ENCODE results near the gene PTPA.
A peak's percentile ranks its signal among the peaks of the same experiment; 100 is the strongest.

The PTPA gene

DNA sequence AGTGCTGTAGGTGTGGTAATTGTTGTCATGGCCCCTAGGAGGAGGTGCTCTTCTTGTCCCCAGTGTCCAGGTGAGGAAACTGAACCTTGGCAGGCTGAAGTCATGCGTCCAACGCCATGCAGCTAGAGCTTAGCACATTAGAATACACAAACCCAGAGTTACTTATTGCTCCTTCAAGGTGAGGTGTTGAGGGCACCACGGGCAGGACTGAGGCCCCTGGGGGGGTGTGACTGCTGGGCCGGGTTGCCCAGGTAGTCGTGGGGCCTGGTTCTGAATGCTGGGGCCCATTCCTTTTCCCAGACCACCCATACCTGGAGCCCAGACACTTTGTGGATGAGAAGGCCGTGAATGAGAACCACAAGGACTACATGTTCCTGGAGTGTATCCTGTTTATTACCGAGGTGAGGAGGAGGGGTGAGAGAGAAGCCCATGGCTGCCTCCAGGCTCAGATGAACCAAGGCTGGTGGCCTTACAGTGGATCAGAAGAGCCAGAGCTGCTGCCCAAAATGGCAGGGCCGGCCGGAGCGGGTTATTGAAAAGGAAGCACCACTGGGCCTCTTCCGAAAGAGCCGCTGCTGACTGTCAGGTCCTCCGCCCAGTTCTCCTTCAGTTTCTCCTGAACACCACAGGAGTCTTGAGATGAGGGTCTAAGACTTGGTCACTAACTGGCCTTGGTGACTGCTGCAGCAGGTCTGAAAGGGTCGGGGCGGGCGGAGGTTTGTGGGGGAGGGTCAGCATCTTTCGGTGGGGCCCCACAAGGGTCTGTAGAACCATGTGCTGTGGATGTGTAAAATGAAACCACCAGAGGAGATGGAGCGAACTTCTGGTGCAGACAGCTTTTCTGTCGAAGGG, 26.3 kb downstream of the PTPA start:
- DNase-seq (ENCODE audit: low read depth): no peak
- no peak for TF ChIP-seq CTCF (IDR thresholded peaks at IDR 0.05; ENCODE audit: control insufficient read depth, insufficient read depth, low read depth, low read length, missing control alignments)
- no peak overlapping the region for H3K4me3 ChIP-seq (ENCODE audit: control insufficient read depth, low read depth, low read length)

GRCh38 chr9:129138144-129138462, 26.9 kb downstream of the PTPA start:
- no peak for TF ChIP-seq CTCF (IDR thresholded peaks at IDR 0.05; ENCODE audit: control insufficient read depth, insufficient read depth, low read depth, low read length, missing control alignments)
- DNase-seq (ENCODE audit: low read depth): no peak
- no peak overlapping the region for H3K4me3 ChIP-seq (ENCODE audit: control insufficient read depth, low read depth, low read length)

DNA sequence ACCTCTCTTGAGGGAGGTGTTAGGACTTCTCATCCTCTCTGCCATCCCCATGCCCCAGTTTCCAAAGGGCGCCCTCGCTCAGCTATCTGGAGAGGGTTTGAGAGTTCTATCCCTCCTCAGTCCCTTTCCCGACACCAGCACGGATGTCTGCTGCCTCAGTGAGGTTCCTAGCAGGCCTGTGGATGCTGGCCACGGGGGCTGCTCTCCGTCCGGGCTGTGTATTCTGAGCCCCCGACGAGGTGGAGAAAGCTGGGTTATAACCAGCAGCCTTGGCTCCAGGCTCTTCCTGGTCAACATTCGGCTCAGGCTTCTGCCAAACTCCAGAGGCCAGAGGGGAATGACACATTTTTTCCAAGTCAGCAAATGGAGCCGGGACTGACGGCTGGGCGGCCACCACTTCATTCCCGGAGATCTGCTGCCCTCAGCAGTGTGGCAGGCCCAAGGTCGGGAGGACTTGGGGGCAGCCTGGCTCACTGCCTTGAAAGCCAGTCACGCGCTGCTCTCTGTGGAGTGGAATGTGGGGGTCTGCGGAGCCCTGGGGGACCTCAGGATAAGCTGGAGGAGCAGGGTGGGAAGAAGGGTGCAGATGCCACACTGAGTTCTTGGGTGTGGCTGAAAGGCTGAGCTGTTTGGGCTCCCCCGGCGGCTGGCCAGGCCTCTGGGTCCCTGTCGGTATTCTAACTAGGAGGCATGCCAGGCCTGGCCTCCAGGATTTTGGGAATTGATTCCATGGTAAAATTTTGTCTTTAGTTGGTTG, 27.4 kb downstream of the PTPA start:
- TF ChIP-seq CTCF (IDR thresholded peaks at IDR 0.05; ENCODE audit: control insufficient read depth, insufficient read depth, low read depth, low read length, missing control alignments): no peak
- DNase-seq (ENCODE audit: low read depth): peak; percentile 42
- H3K4me3 ChIP-seq (ENCODE audit: control insufficient read depth, low read depth, low read length): no peak overlapping the region; the same call in 1 of the 2 replicates

DNA sequence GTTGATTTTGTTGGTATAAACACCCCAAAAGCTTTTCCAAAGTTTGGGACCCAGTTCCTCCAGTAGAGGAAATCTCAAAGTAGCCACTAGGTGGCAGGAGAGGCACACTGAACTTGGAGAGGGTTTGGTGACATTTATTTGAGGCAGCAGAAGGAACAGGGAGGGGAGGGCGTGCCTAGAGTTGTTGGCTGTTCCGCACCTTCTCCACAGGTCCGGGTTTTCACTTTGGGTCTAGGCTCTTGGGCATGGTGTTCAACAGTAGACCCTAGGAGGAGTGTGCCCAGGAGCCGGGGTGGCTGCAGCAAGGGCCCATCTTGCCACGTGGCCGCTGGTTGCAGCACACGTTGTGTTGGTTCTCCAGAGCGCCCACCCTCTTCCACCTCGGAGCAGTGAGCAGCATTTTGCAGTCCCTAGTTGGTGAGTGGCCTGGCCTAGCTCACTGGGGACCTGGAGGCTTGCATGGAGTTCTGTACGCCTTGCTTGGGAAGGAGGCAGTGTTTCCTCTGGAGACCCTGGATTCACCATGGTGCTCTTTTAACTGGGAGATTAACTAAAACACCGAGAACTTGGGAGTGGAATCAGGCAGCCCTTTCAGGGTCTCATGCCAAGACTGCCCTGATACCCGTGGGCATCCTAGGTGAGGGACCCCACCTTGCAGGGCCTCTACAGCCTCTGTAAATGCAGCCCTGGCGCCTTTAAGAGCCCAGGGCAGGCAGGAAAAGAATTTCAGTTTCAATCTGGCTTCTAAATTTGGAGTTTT, 28.2 kb downstream of the PTPA start:
- peak overlapping the region; percentile 52 for H3K4me3 ChIP-seq (ENCODE audit: control insufficient read depth, low read depth, low read length)
- peak; percentile 68 for DNase-seq (ENCODE audit: low read depth)
- TF ChIP-seq CTCF (IDR thresholded peaks at IDR 0.05; ENCODE audit: control insufficient read depth, insufficient read depth, low read depth, low read length, missing control alignments): peak; percentile 86

DNA sequence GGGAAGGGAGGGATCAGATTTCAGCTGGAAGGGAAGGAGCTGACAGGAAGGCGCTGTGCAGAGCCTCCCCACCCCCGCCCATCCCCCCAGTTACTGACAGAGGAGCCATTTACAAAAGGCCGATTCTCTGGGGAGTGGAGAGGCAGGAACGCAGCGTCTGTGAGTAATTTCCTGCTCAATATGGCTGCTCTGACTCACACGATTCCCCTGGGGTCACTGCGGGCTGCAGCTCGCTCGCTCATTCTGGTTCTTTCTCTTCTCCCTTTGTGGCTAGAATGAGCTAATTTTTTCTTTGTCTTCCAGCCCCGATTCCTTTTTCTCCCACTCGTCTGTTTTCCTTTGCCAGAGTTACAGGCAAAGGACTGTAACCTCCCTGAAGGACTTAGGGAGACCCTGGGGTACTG, 28.8 kb downstream of the PTPA start:
- no peak for TF ChIP-seq CTCF (IDR thresholded peaks at IDR 0.05; ENCODE audit: control insufficient read depth, insufficient read depth, low read depth, low read length, missing control alignments)
- peak; percentile 99 for DNase-seq (ENCODE audit: low read depth)
- peak overlapping the region; percentile 47 for H3K4me3 ChIP-seq (ENCODE audit: control insufficient read depth, low read depth, low read length)

- DNase-seq (ENCODE audit: low read depth): no peak
- no peak for TF ChIP-seq CTCF (IDR thresholded peaks at IDR 0.05; ENCODE audit: control insufficient read depth, insufficient read depth, low read depth, low read length, missing control alignments)
- H3K4me3 ChIP-seq (ENCODE audit: control insufficient read depth, low read depth, low read length): peak overlapping the region; percentile 47
Observed at GRCh38 chr9:129140397-129141065, 29.3 kb downstream of the PTPA start.
